ENCODE data around the gene CELA2B.

The CELA2B gene

DNA sequence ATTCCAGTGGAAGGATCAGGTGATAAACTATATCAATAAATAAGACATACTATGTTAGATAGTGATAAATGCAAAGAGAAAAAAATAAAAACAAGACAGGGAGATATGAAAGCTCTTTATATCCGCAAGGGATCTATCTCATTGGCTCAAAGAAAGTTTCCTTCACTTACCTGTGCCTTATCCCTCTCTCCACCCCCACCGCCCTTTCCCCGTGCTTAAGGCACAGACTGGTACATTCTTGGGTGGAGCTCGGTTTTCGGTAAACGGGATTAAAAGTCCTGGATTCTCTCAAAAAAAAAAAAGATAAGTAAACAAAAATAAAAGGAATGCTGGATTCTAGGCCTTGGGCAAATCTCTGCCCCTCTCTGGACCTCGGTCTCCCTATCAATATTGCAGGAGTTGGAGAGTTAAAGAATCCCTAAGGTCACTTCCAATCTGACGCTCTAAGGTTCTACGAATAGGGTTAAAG, 50.2 kb downstream of the CELA2B start:
- DNase-seq (ENCODE audit: low spot score) = no peak

DNA sequence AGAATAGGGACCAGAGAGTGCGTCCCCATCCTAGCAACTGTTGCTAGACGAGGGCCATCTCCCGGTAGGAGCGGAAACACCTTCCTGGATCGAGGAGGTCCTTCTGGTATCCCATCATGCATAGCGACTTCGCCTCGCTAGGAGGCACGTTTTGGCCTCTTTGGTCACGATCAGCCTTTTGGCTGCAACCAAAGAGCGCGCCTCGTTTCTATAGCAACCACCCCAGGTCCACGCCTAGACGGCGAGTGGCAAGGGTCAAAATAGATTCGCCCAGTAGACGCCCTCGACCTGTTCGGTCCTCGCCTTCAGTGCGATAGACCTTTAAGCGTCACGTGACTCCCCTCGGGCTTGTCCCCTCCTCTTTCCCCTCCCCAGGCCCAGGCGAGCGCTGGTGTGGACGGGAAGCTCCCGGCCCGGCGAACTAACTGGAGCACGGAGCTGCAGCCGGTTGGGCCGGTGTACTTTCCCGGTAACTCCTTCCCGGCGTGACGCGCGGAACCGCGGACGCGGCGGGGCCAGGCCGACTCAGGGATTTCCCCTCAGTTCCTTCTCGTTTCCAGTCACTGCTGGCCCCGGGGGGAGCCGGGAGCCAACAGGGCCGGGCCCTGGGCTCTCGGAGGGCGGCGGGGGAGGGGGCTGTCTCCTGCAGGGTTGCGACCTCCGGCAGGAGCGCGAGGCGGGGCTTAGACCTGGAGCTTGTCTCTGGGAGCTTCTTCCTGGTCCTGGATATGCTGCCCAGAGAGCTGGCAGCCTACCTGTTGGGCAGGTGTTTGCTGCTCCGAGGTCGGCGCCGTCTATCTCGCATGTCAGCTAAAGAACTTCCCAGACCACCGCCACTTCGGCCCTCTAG, 50.8 kb downstream of the CELA2B start, which contains the start of gene DNAJC16:
Gene DNAJC16, plus strand, starts transcription at position 359 of the 850 bp plus-strand sequence. CDS start 2,258 bp downstream, outside the sequence.
- peak; percentile 100 for DNase-seq (ENCODE audit: low spot score)

DNA sequence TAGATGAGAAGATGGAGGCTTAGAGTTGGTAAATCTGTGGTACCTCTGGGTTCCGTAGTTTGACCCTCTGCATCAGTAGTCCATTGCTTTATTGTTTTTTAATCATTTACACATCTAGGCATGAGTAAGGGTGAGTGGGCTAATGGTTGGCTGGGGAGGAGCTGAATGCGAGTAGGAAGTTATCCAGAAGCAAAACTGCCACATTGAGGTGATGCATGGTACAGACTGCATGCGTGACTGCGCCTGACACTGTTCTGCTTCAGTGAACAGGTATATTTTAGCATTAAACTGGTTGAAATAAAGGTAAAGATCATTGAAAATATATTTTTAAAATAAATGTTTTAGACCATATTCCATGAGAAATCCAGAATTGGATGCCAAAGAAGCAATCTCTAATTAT, 55.1 kb downstream of the CELA2B start:
- DNase-seq (ENCODE audit: low spot score) = no peak

DNA sequence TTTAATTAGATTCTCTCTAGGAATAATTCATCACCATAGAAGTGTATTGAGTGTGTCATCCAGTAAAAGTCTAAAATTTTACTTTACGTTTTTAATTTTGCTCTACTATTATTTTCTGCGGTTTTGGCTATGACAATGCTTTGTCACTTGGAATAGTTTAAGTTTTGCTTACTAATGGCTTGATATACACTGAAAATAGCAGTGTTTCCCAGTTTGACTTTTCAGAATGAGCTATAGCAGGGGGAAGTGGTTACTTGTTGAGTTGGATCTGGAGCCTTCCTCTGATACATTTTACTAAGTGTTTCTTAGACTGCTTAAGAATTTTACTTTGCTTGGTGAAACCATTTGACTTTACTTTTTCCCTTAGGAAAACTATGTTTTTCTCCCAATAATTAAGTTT, 55.8 kb downstream of the CELA2B start:
- DNase-seq (ENCODE audit: low spot score) = no peak

DNA sequence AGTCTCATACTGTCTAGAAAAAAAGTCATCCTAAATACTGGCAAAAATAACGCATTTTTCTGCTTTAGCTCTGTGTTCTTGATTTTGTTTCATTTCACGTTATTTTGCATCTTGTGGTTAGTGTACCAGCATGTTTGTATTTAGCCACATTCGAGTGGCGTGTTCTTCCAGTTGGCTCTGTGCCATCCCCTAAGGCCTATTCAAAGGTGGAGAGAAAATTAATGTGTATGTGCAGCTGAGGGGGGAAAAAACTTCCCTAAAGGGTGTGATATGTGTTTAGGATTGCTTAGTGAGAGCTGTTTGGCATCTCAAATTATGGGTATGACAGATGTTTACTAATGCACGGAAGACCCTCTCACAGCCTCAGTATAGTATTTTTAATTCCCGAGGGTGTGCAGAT, 62.9 kb downstream of the CELA2B start:
- no peak for DNase-seq (ENCODE audit: low spot score)

DNA sequence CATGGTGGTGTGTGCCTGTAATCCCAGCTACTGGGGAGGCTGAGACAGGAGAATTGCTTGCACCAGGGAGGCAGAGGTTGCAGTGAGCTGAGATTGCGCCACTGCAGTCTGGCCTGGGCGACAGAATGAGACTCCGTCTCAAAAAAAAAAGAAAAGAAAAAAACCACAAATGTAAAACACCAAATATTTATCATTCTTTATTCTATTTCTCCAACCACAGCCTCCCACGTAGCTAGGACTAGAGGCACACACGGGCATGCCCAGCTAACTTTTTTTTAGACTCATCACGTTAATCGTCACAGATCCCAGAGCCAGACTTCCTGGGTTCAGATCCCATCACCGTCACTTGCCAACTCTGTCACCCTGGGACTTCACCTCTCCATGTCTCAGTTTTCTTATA, 64.3 kb downstream of the CELA2B start:
- DNase-seq (ENCODE audit: low spot score) = no peak
